ENCODE measurements around the gene SETDB1. TPM values are rescaled to one million over a fixed set of nuclear protein-coding genes. Genes with fewer than 3 reads are reported as not detected.

The SETDB1 gene
- polyA plus RNA-seq, 1 donor from 2014 or later, result 39.1 TPM

DNA sequence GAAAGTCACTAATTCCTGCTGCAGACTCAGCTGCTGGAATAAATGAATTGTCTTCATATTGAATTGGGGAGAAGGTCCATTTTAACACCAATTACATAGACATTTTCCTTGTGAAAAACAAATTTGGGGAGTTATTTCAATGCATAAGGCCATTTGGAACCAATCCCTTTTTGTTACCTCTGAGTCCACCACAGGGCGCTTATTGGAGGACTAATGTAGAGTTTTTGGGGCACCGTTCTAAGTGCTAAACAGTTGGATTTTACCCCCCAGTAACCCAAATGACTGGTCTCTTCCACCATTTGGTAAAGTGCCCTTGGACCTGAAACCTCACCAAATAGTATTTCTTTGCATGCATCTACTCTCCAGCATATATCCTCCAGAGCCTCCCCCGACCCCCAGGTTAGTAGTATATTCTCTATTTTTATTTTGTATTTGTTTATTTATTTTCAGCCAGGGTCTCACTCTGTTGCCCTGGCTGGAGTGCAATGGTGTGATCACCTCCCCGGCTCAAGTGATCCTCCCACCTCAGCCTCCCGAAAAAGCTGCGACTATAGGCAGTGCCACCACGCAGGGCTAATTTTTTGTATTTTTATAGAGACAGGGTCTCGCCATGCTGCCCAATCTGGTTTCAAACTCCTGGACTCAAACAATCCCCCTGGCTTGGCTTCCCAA lies 83.6 kb downstream of the SETDB1 start:
- H3K36me3 ChIP-seq (ENCODE audit: insufficient read depth, low read length), result no peaks in the 10 kb centered on the region
- H3K9ac ChIP-seq (ENCODE audit: low read length), result no peak overlapping the region
- peak overlapping the region; percentile 79 for H3K4me2 ChIP-seq (ENCODE audit: low read length)
- H3K4me3 ChIP-seq (ENCODE audit: low read length), result peak overlapping the region; percentile 76
- H3F3A ChIP-seq (ENCODE audit: insufficient read depth, low read length, poor library complexity, severe bottlenecking), result no peaks in the 10 kb centered on the region
- no peak overlapping the region for H3K27ac ChIP-seq (ENCODE audit: low read length)
- no peaks in the 10 kb centered on the region for H4K20me1 ChIP-seq (ENCODE audit: insufficient read depth)
- no peaks in the 10 kb centered on the region for H3K27me3 ChIP-seq (ENCODE audit: insufficient read depth, low read depth, low read length)
- no peaks in the 10 kb centered on the region for H3K9me2 ChIP-seq (ENCODE audit: insufficient read depth, low read length)
- H3K9me3 ChIP-seq (ENCODE audit: low read length), result no peaks in the 10 kb centered on the region
- no peak for TF ChIP-seq EP300 (conservative IDR thresholded peaks at IDR 0.05; ENCODE audit: poor library complexity, severe bottlenecking)
- no peak for TF ChIP-seq RAD21 (conservative IDR thresholded peaks at IDR 0.05)
- no peak for TF ChIP-seq TAF1 (IDR thresholded peaks at IDR 0.05; ENCODE audit: low read depth)
- TF ChIP-seq SMC3 (conservative IDR thresholded peaks at IDR 0.05; ENCODE audit: poor library complexity), result no peak
- TF ChIP-seq, protein P1, sequence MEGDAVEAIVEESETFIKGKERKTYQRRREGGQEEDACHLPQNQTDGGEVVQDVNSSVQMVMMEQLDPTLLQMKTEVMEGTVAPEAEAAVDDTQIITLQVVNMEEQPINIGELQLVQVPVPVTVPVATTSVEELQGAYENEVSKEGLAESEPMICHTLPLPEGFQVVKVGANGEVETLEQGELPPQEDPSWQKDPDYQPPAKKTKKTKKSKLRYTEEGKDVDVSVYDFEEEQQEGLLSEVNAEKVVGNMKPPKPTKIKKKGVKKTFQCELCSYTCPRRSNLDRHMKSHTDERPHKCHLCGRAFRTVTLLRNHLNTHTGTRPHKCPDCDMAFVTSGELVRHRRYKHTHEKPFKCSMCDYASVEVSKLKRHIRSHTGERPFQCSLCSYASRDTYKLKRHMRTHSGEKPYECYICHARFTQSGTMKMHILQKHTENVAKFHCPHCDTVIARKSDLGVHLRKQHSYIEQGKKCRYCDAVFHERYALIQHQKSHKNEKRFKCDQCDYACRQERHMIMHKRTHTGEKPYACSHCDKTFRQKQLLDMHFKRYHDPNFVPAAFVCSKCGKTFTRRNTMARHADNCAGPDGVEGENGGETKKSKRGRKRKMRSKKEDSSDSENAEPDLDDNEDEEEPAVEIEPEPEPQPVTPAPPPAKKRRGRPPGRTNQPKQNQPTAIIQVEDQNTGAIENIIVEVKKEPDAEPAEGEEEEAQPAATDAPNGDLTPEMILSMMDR (IDR thresholded peaks at IDR 0.05; ENCODE audit: poor library complexity, severe bottlenecking), result no peak
- no peak for TF ChIP-seq MXI1 (conservative IDR thresholded peaks at IDR 0.05; ENCODE audit: poor library complexity, severe bottlenecking)
- no peak for TF ChIP-seq EZH2 (IDR thresholded peaks at IDR 0.05; ENCODE audit: borderline replicate concordance, insufficient read depth, low read length, poor library complexity, severe bottlenecking)
- no peak for TF ChIP-seq POLR2AphosphoS5 (IDR thresholded peaks at IDR 0.05)
- TF ChIP-seq, protein P2, sequence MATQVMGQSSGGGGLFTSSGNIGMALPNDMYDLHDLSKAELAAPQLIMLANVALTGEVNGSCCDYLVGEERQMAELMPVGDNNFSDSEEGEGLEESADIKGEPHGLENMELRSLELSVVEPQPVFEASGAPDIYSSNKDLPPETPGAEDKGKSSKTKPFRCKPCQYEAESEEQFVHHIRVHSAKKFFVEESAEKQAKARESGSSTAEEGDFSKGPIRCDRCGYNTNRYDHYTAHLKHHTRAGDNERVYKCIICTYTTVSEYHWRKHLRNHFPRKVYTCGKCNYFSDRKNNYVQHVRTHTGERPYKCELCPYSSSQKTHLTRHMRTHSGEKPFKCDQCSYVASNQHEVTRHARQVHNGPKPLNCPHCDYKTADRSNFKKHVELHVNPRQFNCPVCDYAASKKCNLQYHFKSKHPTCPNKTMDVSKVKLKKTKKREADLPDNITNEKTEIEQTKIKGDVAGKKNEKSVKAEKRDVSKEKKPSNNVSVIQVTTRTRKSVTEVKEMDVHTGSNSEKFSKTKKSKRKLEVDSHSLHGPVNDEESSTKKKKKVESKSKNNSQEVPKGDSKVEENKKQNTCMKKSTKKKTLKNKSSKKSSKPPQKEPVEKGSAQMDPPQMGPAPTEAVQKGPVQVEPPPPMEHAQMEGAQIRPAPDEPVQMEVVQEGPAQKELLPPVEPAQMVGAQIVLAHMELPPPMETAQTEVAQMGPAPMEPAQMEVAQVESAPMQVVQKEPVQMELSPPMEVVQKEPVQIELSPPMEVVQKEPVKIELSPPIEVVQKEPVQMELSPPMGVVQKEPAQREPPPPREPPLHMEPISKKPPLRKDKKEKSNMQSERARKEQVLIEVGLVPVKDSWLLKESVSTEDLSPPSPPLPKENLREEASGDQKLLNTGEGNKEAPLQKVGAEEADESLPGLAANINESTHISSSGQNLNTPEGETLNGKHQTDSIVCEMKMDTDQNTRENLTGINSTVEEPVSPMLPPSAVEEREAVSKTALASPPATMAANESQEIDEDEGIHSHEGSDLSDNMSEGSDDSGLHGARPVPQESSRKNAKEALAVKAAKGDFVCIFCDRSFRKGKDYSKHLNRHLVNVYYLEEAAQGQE (IDR thresholded peaks at IDR 0.05; ENCODE audit: borderline replicate concordance), result no peak
- no peak overlapping the region for H2AFZ ChIP-seq (ENCODE audit: low read depth, low read length)
- H3K79me2 ChIP-seq (replicated peaks; ENCODE audit: insufficient read depth, low read length), result peaks cover 19% of the 10 kb centered on the region

GRCh38 chr1:151010346-151010726 lies 84.2 kb downstream of the SETDB1 start:
- H3K4me3 ChIP-seq (ENCODE audit: low read length), result no peak overlapping the region

More at GRCh38 chr1:151010346-151010726, 84.2 kb downstream of the SETDB1 start:
- no peaks in the 10 kb centered on the region for H4K20me1 ChIP-seq (ENCODE audit: insufficient read depth)
- H3K9me3 ChIP-seq (ENCODE audit: low read length), result no peaks in the 10 kb centered on the region
- no peaks in the 10 kb centered on the region for H3K36me3 ChIP-seq (ENCODE audit: insufficient read depth, low read length)
- no peak overlapping the region for H3K9ac ChIP-seq (ENCODE audit: low read length)
- H2AFZ ChIP-seq (ENCODE audit: low read depth, low read length), result no peak overlapping the region
- no peaks in the 10 kb centered on the region for H3K27me3 ChIP-seq (ENCODE audit: insufficient read depth, low read depth, low read length)
- no peaks in the 10 kb centered on the region for H3K9me2 ChIP-seq (ENCODE audit: insufficient read depth, low read length)
- H3K79me2 ChIP-seq (replicated peaks; ENCODE audit: insufficient read depth, low read length), result peaks cover 13% of the 10 kb centered on the region
- no peak overlapping the region for H3K27ac ChIP-seq (ENCODE audit: low read length)
- no peak overlapping the region for H3K4me2 ChIP-seq (ENCODE audit: low read length)
- H3F3A ChIP-seq (ENCODE audit: insufficient read depth, low read length, poor library complexity, severe bottlenecking), result no peaks in the 10 kb centered on the region
- TF ChIP-seq EP300 (conservative IDR thresholded peaks at IDR 0.05; ENCODE audit: poor library complexity, severe bottlenecking) (no peak), POLR2AphosphoS5 (IDR thresholded peaks at IDR 0.05) (no peak), TAF1 (IDR thresholded peaks at IDR 0.05; ENCODE audit: low read depth) (no peak), SMC3 (conservative IDR thresholded peaks at IDR 0.05; ENCODE audit: poor library complexity) (no peak), RAD21 (conservative IDR thresholded peaks at IDR 0.05) (no peak), MXI1 (conservative IDR thresholded peaks at IDR 0.05; ENCODE audit: poor library complexity, severe bottlenecking) (no peak), EZH2 (IDR thresholded peaks at IDR 0.05; ENCODE audit: borderline replicate concordance, insufficient read depth, low read length, poor library complexity, severe bottlenecking) (no peak)
- TF ChIP-seq, protein P1 (IDR thresholded peaks at IDR 0.05; ENCODE audit: poor library complexity, severe bottlenecking), result no peak
- TF ChIP-seq, protein P2 (IDR thresholded peaks at IDR 0.05; ENCODE audit: borderline replicate concordance), result no peak

All from neural cell (in vitro differentiated cells).